ENCODE measurements around the gene STK25. TPM values are rescaled to one million over a fixed set of nuclear protein-coding genes. Genes with fewer than 3 reads are reported as not detected.
"Not testable (repeated sequence)": the region's sequence is repeated elsewhere in the genome, so short reads cannot be mapped to it uniquely, and the experiment has no call there.

STK25 gene
- total RNA-seq, 1 donor from 2014 or later = 197 TPM

DNA sequence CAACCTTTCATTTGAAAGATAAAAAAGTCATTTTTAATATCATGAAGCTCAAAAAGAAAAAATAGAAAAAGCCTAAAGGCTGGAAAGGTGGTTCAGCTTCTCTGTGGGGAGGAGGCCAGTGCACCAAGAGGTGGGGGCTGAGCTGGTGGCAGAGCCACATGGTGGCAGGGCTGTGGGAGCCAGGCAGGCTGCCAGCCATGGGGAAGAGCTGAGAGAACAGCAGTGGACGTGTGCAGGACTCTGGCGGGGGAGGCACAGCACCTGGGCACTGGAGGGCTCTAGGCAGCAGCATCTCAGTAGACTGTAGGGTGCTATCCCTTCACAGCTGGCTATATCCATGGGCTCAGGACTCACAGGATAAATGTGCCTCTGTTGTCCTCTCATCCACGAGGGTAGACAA is 47.8 kb downstream of the STK25 start:
- Histone ChIP-seq H3K27ac (no peak overlapping the region), H3K36me3 (peaks cover 0 to 11% of the 10 kb centered on the region in 2 donors), H3K4me1 (no peaks in the 10 kb centered on the region), H3K9me3 (no peaks in the 10 kb centered on the region), H3K4me3 (no peak overlapping the region), H3K27me3 (no peaks in the 10 kb centered on the region)
- TF ChIP-seq POLR2AphosphoS5 (IDR thresholded peaks at IDR 0.05; ENCODE audit: insufficient read depth in 1 of 2, low read depth in 1 of 2) (no peak), POLR2A (IDR thresholded peaks at IDR 0.05) (no peak)
- TF ChIP-seq, protein P1, sequence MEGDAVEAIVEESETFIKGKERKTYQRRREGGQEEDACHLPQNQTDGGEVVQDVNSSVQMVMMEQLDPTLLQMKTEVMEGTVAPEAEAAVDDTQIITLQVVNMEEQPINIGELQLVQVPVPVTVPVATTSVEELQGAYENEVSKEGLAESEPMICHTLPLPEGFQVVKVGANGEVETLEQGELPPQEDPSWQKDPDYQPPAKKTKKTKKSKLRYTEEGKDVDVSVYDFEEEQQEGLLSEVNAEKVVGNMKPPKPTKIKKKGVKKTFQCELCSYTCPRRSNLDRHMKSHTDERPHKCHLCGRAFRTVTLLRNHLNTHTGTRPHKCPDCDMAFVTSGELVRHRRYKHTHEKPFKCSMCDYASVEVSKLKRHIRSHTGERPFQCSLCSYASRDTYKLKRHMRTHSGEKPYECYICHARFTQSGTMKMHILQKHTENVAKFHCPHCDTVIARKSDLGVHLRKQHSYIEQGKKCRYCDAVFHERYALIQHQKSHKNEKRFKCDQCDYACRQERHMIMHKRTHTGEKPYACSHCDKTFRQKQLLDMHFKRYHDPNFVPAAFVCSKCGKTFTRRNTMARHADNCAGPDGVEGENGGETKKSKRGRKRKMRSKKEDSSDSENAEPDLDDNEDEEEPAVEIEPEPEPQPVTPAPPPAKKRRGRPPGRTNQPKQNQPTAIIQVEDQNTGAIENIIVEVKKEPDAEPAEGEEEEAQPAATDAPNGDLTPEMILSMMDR (IDR thresholded peaks at IDR 0.05) = no peak
- no peak for DNase-seq (ENCODE audit: extremely low spot score in 2 of 2)
- intact Hi-C loops (cut with DNase I) = no loop called here

DNA sequence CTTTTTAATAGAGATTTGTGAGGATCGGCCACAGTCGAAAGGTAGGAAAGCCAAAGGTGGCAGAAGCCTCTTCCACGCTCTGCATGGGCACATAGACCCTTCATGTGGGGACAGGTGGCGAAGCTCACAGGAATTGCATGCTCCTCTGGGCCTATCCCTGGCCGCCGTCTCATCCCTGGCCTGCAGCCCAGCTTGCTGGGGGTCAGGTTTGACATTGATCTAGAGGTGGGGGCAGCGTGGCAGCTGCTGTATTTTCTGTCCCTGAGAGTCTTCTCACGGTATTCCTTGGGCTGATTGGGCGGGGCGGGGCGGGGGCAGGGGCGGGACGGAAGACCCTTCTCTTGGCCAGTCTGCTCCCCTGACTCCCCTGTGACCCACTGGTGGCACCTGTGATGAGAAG is 48.9 kb downstream of the STK25 start:
- no peaks in the 10 kb centered on the region for H3K4me1 ChIP-seq
- no peak overlapping the region for H3K27ac ChIP-seq
- H3K27me3 ChIP-seq = no peaks in the 10 kb centered on the region
- intact Hi-C loops (cut with DNase I) = no loop called here
- TF ChIP-seq, protein P1 (IDR thresholded peaks at IDR 0.05) = no peak
- TF ChIP-seq POLR2AphosphoS5 (IDR thresholded peaks at IDR 0.05; ENCODE audit: insufficient read depth in 1 of 2, low read depth in 1 of 2) = no peak
- TF ChIP-seq POLR2A (IDR thresholded peaks at IDR 0.05) = no peak
- DNase-seq (ENCODE audit: extremely low spot score in 2 of 2) = no peak
- peaks cover 0 to 11% of the 10 kb centered on the region in 2 donors for H3K36me3 ChIP-seq
- no peak overlapping the region for H3K4me3 ChIP-seq
- H3K9me3 ChIP-seq = no peaks in the 10 kb centered on the region

DNA sequence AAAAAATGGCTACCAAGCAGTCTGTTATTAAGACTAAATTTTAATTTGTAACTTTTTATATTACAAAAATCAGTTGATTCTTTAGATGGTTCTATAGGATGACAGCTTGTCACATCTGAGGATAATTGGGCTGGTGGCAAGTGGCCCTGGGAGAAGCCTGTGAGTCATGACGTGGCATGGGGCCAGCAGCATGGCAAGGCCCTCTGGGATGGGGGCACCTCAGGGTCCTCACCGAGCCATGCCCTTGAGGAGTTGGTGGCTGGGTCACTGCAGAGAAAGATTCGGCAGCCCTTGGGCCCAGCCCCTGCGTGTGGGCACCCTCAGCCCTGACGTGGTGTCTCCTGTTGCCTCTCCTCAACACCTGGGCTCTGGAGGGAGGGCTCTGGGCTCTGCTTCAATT is 49.7 kb downstream of the STK25 start:
- Histone ChIP-seq H3K27me3 (no peaks in the 10 kb centered on the region), H3K9me3 (no peaks in the 10 kb centered on the region), H3K27ac (no peak overlapping the region), H3K4me1 (no peaks in the 10 kb centered on the region), H3K36me3 (peaks cover 0 to 11% of the 10 kb centered on the region in 2 donors), H3K4me3 (no peak overlapping the region)
- TF ChIP-seq POLR2AphosphoS5 (IDR thresholded peaks at IDR 0.05; ENCODE audit: insufficient read depth in 1 of 2, low read depth in 1 of 2) = no peak
- TF ChIP-seq POLR2A (IDR thresholded peaks at IDR 0.05) = no peak
- TF ChIP-seq, protein P1 (IDR thresholded peaks at IDR 0.05) = no peak
- intact Hi-C loops (cut with DNase I) = no loop called here
- DNase-seq (ENCODE audit: extremely low spot score in 2 of 2) = no peak

DNA sequence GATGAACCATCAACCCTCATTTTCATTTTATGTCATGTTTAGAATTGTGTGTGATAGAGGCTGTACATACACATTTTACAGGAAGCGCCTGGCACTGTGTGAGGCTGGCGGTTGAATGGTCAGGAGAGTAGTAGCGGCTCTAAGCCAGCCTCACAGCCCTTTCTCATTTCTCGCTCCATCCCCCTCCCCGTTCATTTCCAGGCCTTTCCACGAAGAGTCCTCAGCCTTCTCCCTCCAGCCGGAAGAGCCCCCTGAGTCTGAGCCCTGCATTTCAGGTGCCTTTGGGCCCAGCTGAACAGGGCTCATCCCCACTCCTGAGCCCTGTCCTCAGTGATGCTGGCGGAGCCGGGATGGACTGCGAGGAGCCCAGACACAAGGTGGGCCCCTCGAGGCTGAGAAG is 51.8 kb downstream of the STK25 start:
- TF ChIP-seq POLR2A (IDR thresholded peaks at IDR 0.05) = no peak
- TF ChIP-seq, protein P1 (IDR thresholded peaks at IDR 0.05) = no peak
- TF ChIP-seq POLR2AphosphoS5 (IDR thresholded peaks at IDR 0.05; ENCODE audit: insufficient read depth in 1 of 2, low read depth in 1 of 2) = no peak
- H3K36me3 ChIP-seq = no peaks in the 10 kb centered on the region
- H3K27me3 ChIP-seq = no peaks in the 10 kb centered on the region
- DNase-seq (ENCODE audit: extremely low spot score in 2 of 2) = no peak
- intact Hi-C loops (cut with DNase I) = no loop called here
- H3K27ac ChIP-seq = no peak overlapping the region
- no peaks in the 10 kb centered on the region for H3K4me1 ChIP-seq
- H3K4me3 ChIP-seq = no peak overlapping the region
- no peaks in the 10 kb centered on the region for H3K9me3 ChIP-seq

DNA sequence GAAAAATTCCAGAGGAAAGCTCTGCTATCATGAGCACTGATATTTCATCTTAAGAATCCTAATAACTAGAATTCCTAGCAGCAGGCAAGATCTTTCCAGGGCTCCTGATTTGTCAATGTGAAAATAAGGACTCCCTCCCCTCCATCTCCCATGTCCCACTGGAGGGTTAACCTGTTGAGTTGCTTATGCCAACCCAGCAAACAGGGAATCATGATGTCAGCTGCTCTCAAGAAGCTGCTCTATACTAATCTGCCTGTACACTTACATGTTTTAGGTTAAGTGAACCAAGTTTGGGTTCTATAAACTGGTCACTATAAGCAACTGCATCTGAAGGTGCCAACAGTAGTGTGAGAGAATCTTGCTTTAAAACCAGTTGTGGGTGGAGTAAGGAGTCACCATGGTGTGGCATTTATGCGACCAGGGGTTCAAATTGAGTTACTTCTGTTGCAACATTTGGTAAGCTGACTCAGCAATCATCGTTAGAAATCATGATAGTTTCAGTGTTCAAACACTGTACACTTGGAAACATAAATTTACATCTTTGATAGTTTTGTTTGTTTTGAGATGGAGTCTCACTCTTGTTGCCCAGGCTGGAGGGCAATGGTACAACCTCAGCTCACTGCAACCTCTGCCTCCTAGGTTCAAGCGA is 53.4 kb downstream of the STK25 start:
- no peaks in the 10 kb centered on the region for H3K36me3 ChIP-seq
- DNase-seq (ENCODE audit: extremely low spot score in 2 of 2) = no peak
- H3K9me3 ChIP-seq = no peaks in the 10 kb centered on the region
- H3K4me1 ChIP-seq = no peaks in the 10 kb centered on the region
- intact Hi-C loops (cut with DNase I) = no loop called here
- TF ChIP-seq POLR2AphosphoS5 (IDR thresholded peaks at IDR 0.05; ENCODE audit: insufficient read depth in 1 of 2, low read depth in 1 of 2) (no peak), POLR2A (IDR thresholded peaks at IDR 0.05) (no peak)
- TF ChIP-seq, protein P1 (IDR thresholded peaks at IDR 0.05) = no peak
- no peak overlapping the region for H3K4me3 ChIP-seq
- no peak overlapping the region for H3K27ac ChIP-seq
- no peaks in the 10 kb centered on the region for H3K27me3 ChIP-seq

DNA sequence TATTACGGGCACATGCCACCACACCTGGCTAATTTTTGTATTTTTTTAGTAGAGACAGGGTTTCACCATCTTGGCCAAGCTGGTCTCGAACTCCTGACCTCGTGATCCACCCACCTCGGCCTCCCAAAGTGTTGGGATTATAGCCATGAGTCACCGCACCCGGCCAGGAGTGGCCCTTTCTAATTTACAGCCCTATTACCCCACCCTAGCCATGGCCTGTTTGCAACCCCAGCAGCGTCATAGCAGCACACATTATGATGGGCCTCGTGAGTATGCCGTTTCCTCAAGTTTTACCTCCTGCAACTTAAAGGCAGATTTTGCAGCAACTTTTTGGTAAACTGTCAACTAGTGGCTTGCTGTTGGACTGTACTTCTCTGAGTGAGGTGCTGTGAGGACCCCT is 54.5 kb downstream of the STK25 start:
- H3K9me3 ChIP-seq; DNase-seq (ENCODE audit: extremely low spot score in 2 of 2); H3K27ac ChIP-seq; H3K4me1 ChIP-seq; intact Hi-C loops (cut with DNase I); H3K27me3 ChIP-seq; H3K36me3 ChIP-seq; H3K4me3 ChIP-seq: not testable (repeated sequence)

All from vagina (tissue), 2 donors.